ENCODE results near the gene RPL34. TPM values are rescaled to one million over a fixed set of nuclear protein-coding genes. Genes with fewer than 3 reads are reported as not detected.

RPL34 gene
- total RNA-seq, 1 experiment from 2014 or later = 695 TPM

- intact Hi-C loops (cut with micrococcal nuclease) = no loop called here
- CTCF ChIA-PET = no interaction called here
Observed at GRCh38 chr4:108601106-108601505, 19.3 kb upstream of the RPL34 start.

GRCh38 chr4:108601532-108601931 is 18.8 kb upstream of the RPL34 start:
- no peak overlapping the region for H3K27ac ChIP-seq (ENCODE audit: low read length)
- no peak overlapping the region for H3K4me2 ChIP-seq (ENCODE audit: low read length)
- DNase-seq (no peak), ATAC-seq (no peak)
- no TSS peak for BruUV-seq (replicated peaks)
- H3F3A ChIP-seq (ENCODE audit: low read length, unreplicated experiment) = no peaks in the 10 kb centered on the region
- H3K79me2 ChIP-seq (ENCODE audit: low read length) = no peaks in the 10 kb centered on the region
- no peaks in the 10 kb centered on the region for H3K4me1 ChIP-seq (ENCODE audit: insufficient read depth, low read length)
- no peak overlapping the region for H3K4me3 ChIP-seq (ENCODE audit: low read length)
- ChIA-PET CTCF (no interaction called here), POLR2A (ENCODE audit: unreplicated experiment) (no interaction called here)
- H2AFZ ChIP-seq (ENCODE audit: low read length) = no peak overlapping the region
- no peak for TF ChIP-seq EZH2 (IDR thresholded peaks at IDR 0.05; ENCODE audit: low read length, unreplicated experiment)
- H3K9me2 ChIP-seq (replicated peaks; ENCODE audit: low read length) = no peaks in the 10 kb centered on the region
- H4K20me1 ChIP-seq (ENCODE audit: low read length) = no peaks in the 10 kb centered on the region
- no peaks in the 10 kb centered on the region for H3K27me3 ChIP-seq (ENCODE audit: low read length)
- H3K9me3 ChIP-seq (ENCODE audit: low read length) = no peaks in the 10 kb centered on the region
- no peak overlapping the region for H3K9ac ChIP-seq (ENCODE audit: low read length)
- no peaks in the 10 kb centered on the region for H3K36me3 ChIP-seq (ENCODE audit: low read depth, low read length)
- intact Hi-C loops (cut with micrococcal nuclease) = no loop called here

More at GRCh38 chr4:108601106-108601505, 19.3 kb upstream of the RPL34 start:
- DNase-seq (no peak), ATAC-seq (no peak)
- Histone ChIP-seq H3K9me2 (replicated peaks; ENCODE audit: low read length) (no peaks in the 10 kb centered on the region), H3K9me3 (ENCODE audit: low read length) (no peaks in the 10 kb centered on the region), H3K27me3 (ENCODE audit: low read length) (no peaks in the 10 kb centered on the region), H2AFZ (ENCODE audit: low read length) (no peak overlapping the region), H3K9ac (ENCODE audit: low read length) (no peak overlapping the region), H3K27ac (ENCODE audit: low read length) (no peak overlapping the region), H3K4me3 (ENCODE audit: low read length) (no peak overlapping the region), H3K36me3 (ENCODE audit: low read depth, low read length) (no peaks in the 10 kb centered on the region), H3K4me2 (ENCODE audit: low read length) (no peak overlapping the region), H3F3A (ENCODE audit: low read length, unreplicated experiment) (no peaks in the 10 kb centered on the region), H3K79me2 (ENCODE audit: low read length) (no peaks in the 10 kb centered on the region), H3K4me1 (ENCODE audit: insufficient read depth, low read length) (no peaks in the 10 kb centered on the region), H4K20me1 (ENCODE audit: low read length) (no peaks in the 10 kb centered on the region)
- TF ChIP-seq EZH2 (IDR thresholded peaks at IDR 0.05; ENCODE audit: low read length, unreplicated experiment) (no peak), EZH2phosphoT487 (IDR thresholded peaks at IDR 0.05; ENCODE audit: borderline replicate concordance, low read length) (no peak), CTCF (conservative IDR thresholded peaks at IDR 0.05; ENCODE audit: low read depth, low read length) (no peak)
- POLR2A ChIA-PET (ENCODE audit: unreplicated experiment) = no interaction called here
- BruUV-seq (replicated peaks) = no TSS peak

GRCh38 chr4:108602163-108602562 is 18.2 kb upstream of the RPL34 start:
- Histone ChIP-seq H3F3A (ENCODE audit: low read length, unreplicated experiment) (no peaks in the 10 kb centered on the region), H3K4me2 (ENCODE audit: low read length) (no peak overlapping the region), H3K79me2 (ENCODE audit: low read length) (no peaks in the 10 kb centered on the region), H2AFZ (ENCODE audit: low read length) (no peak overlapping the region), H3K9ac (ENCODE audit: low read length) (no peak overlapping the region), H3K36me3 (ENCODE audit: low read depth, low read length) (no peaks in the 10 kb centered on the region), H3K9me2 (replicated peaks; ENCODE audit: low read length) (no peaks in the 10 kb centered on the region), H3K27ac (ENCODE audit: low read length) (no peak overlapping the region), H3K4me1 (ENCODE audit: insufficient read depth, low read length) (no peaks in the 10 kb centered on the region), H4K20me1 (ENCODE audit: low read length) (no peaks in the 10 kb centered on the region), H3K27me3 (ENCODE audit: low read length) (no peaks in the 10 kb centered on the region), H3K9me3 (ENCODE audit: low read length) (no peaks in the 10 kb centered on the region), H3K4me3 (ENCODE audit: low read length) (no peak overlapping the region)
- intact Hi-C loops (cut with micrococcal nuclease) = no loop called here
- POLR2A ChIA-PET (ENCODE audit: unreplicated experiment) = no interaction called here
- no peak for ATAC-seq
- no peak for DNase-seq
- TF ChIP-seq EZH2 (IDR thresholded peaks at IDR 0.05; ENCODE audit: low read length, unreplicated experiment) (no peak), EZH2phosphoT487 (IDR thresholded peaks at IDR 0.05; ENCODE audit: borderline replicate concordance, low read length) (no peak), CTCF (conservative IDR thresholded peaks at IDR 0.05; ENCODE audit: low read depth, low read length) (no peak)
- no TSS peak for BruUV-seq (replicated peaks)
- CTCF ChIA-PET = no interaction called here
